Fibroblast of lung (primary cell): ENCODE measurements around the gene LRTM1. TPM values are rescaled to one million over a fixed set of nuclear protein-coding genes. Genes with fewer than 3 reads are reported as not detected.

Experiments
- DNase-seq, 2 donors: peaks; one replicate each; pipeline versions ENCODE4 v3.0.0 to v3.0.0-alpha.2; 2010; ENCODE audit warnings: low read depth in 2 of 2
- H2AFZ ChIP-seq: 2 replicates; pipeline ENCODE4 v1.5.1; 2012; ENCODE audit warnings: low read length, control low read depth, inconsistent platforms
- H3K27ac ChIP-seq: 2 replicates; pipeline ENCODE4 v1.5.1; 2011; ENCODE audit warnings: low read length, control low read depth; ENCODE audit not compliant: insufficient read depth
- H3K27me3 ChIP-seq: 2 replicates; pipeline ENCODE4 v1.5.1; 2011; ENCODE audit warnings: mild to moderate bottlenecking, low read length; ENCODE audit not compliant: control insufficient read depth, insufficient read depth
- H3K36me3 ChIP-seq: 2 replicates; pipeline ENCODE4 v1.5.1; 2011; ENCODE audit warnings: low read length; ENCODE audit not compliant: control insufficient read depth, insufficient read depth
- H3K4me1 ChIP-seq: 2 replicates; pipeline ENCODE4 v1.5.1; 2011; ENCODE audit warnings: low read length; ENCODE audit not compliant: control insufficient read depth, insufficient read depth; ENCODE audit errors: extremely low read depth
- H3K4me2 ChIP-seq: 2 replicates; pipeline ENCODE4 v1.5.1; 2011; ENCODE audit warnings: low read length, control low read depth; ENCODE audit not compliant: insufficient read depth; ENCODE audit errors: extremely low read depth
- H3K4me3 ChIP-seq, 4 experiments: fragments of 200-600 bp in 1 of 4; sonication (generic) in 1 of 4; replicated peaks in 1 of 4; 2 replicates each; pipeline ENCODE4 v1.5.1; 2011 to 2016; ENCODE audit warnings: low read length in 4 of 4, low read depth in 3 of 4, mild to moderate bottlenecking in 3 of 4, control low read depth in 2 of 4, inconsistent platforms in 1 of 4, mixed read lengths in 1 of 4; ENCODE audit not compliant: insufficient read depth in 1 of 4; ENCODE audit errors: control extremely low read depth in 1 of 4
- H3K79me2 ChIP-seq: 2 replicates; pipeline ENCODE4 v1.5.1; 2012; ENCODE audit warnings: mild to moderate bottlenecking, low read length, inconsistent platforms; ENCODE audit not compliant: control insufficient read depth, insufficient read depth
- H3K9ac ChIP-seq: 2 replicates; pipeline ENCODE4 v1.5.1; 2011; ENCODE audit warnings: mild to moderate bottlenecking, low read length, control low read depth; ENCODE audit not compliant: insufficient read depth
- H3K9me3 ChIP-seq: 2 replicates; pipeline ENCODE4 v1.5.1; 2012; ENCODE audit warnings: low read depth, low read length; ENCODE audit not compliant: control insufficient read depth, insufficient read depth
- H4K20me1 ChIP-seq: 2 replicates; pipeline ENCODE4 v1.5.1; 2011; ENCODE audit warnings: low read length; ENCODE audit not compliant: control insufficient read depth, insufficient read depth; ENCODE audit errors: extremely low read depth
- EZH2 ChIP-seq: IDR thresholded peaks from 2 replicates; pipeline ENCODE4 v1.5.1; 2012; ENCODE audit warnings: low read length, control low read depth, mild to moderate bottlenecking; ENCODE audit errors: missing control alignments
- polyA plus RNA-seq, 2 donors: library from polyadenylated mRNA; depleted of rRNA in 1 of 2; stranded (reverse) in 1 of 2; unstranded in 1 of 2; fragments of >200 nt; gene quantifications; 2 replicates each; pipeline ENCODE4 v1.2.1, GENCODE V29; 2011 to 2012; ENCODE audit warnings: missing spikeins in 1 of 2
- total RNA-seq: library from RNA; depleted of rRNA; stranded (reverse); fragments of >200 nt; gene quantifications from 2 replicates; pipeline ENCODE4 v1.2.1, GENCODE V29; 2014
- TF ChIP-seq, protein P1 (sequence below), 2 donors: IDR thresholded peaks in 1 of 2; conservative IDR thresholded peaks in 1 of 2; 1 replicate in 1 of 2; 2 replicates in 1 of 2; pipeline ENCODE4 v1.5.1; 2011 to 2012; ENCODE audit warnings: low read length in 2 of 2, control low read depth in 1 of 2, inconsistent platforms in 1 of 2, low read depth in 1 of 2, mild to moderate bottlenecking in 1 of 2

The LRTM1 gene
- total and polyA plus RNA-seq, 2 donors (not counting 1 experiment from before 2014, with no cell fraction given) = 0.43 TPM; not detected in 1

DNA sequence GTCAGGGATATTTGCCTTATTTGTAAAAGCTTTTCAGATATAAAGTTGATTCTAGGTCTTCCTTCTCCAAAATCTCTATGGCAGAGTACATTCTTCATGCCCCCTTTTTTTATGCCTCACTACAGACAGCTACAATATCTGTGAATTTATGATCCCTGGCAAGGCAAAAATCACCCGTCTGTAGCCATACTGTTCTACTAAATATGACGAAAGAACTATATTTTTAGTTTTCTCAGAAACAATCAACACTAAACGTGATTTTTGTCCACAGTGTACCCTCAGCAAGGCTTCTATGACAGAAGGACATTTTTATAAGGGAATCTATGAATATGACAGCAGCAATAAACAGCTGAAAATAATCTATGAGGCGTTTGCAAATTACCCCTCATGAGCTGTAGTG is 12.7 kb downstream of the LRTM1 start:
- no peaks in the 10 kb centered on the region for H4K20me1 ChIP-seq
- peaks cover 3% of the 10 kb centered on the region for H3K4me1 ChIP-seq
- no peak overlapping the region for H3K4me3 ChIP-seq
- H3K27me3 ChIP-seq = no peaks in the 10 kb centered on the region
- no peaks in the 10 kb centered on the region for H3K9me3 ChIP-seq
- H3K79me2 ChIP-seq = no peaks in the 10 kb centered on the region
- DNase-seq = no peak
- no peak overlapping the region for H3K4me2 ChIP-seq
- H3K27ac ChIP-seq = no peak overlapping the region
- H2AFZ ChIP-seq = no peak overlapping the region
- no peak for TF ChIP-seq EZH2
- TF ChIP-seq, protein P1, sequence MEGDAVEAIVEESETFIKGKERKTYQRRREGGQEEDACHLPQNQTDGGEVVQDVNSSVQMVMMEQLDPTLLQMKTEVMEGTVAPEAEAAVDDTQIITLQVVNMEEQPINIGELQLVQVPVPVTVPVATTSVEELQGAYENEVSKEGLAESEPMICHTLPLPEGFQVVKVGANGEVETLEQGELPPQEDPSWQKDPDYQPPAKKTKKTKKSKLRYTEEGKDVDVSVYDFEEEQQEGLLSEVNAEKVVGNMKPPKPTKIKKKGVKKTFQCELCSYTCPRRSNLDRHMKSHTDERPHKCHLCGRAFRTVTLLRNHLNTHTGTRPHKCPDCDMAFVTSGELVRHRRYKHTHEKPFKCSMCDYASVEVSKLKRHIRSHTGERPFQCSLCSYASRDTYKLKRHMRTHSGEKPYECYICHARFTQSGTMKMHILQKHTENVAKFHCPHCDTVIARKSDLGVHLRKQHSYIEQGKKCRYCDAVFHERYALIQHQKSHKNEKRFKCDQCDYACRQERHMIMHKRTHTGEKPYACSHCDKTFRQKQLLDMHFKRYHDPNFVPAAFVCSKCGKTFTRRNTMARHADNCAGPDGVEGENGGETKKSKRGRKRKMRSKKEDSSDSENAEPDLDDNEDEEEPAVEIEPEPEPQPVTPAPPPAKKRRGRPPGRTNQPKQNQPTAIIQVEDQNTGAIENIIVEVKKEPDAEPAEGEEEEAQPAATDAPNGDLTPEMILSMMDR (conservative IDR thresholded peaks at IDR 0.05 in 1 of 2, IDR thresholded peaks at IDR 0.05 in 1 of 2; ENCODE audit: low read depth in 1 of 2, low read length in 2 of 2) = no peak
- no peak overlapping the region for H3K9ac ChIP-seq
- no peaks in the 10 kb centered on the region for H3K36me3 ChIP-seq

DNA sequence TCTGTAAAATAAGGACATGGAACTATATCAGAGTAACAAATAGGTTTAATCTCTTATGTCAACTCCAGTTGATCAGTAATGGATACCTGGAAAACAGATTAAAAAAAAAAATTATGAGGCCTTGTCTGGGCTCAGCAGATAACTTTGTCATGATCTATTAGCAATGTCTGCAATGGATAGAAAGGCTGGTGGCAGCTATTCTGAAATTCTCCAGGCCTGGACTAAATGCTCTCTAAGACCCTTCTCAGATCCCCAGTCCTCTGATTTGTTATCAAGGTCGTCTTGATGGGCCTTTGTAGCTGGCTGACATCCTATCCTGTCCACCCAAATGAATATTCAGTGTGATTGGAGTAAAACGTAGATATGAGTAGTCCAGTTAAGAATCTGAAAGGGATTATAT is 13.7 kb downstream of the LRTM1 start:
- Histone ChIP-seq H3K9me3 (no peaks in the 10 kb centered on the region), H4K20me1 (no peaks in the 10 kb centered on the region), H3K9ac (no peak overlapping the region), H2AFZ (no peak overlapping the region), H3K79me2 (no peaks in the 10 kb centered on the region), H3K27me3 (no peaks in the 10 kb centered on the region), H3K4me3 (no peak overlapping the region), H3K27ac (no peak overlapping the region), H3K4me2 (no peak overlapping the region), H3K4me1 (peaks cover 3% of the 10 kb centered on the region), H3K36me3 (no peaks in the 10 kb centered on the region)
- no peak for DNase-seq
- TF ChIP-seq, protein P1 (conservative IDR thresholded peaks at IDR 0.05 in 1 of 2, IDR thresholded peaks at IDR 0.05 in 1 of 2; ENCODE audit: low read depth in 1 of 2, low read length in 2 of 2) = no peak
- TF ChIP-seq EZH2 = no peak

DNA sequence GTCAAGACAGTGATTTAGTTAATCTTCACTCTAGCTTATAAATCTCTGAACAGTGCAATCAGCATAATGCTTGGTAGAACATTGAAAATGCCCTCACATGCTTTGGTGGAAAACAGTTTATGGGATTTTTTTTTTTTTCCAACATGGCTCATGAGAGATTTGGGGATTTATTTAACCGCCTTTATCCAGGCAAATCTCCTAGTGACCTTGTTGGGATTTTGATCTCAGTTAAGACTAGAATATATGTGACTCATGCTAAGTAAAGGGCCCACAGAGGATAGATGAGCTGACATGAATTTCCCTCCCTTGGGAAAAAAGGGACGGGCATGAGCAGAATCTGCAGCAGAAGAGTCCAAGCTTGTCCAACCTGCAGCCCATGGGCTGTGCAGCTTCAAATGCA is 18.7 kb downstream of the LRTM1 start:
- no peak overlapping the region for H2AFZ ChIP-seq
- peaks cover 6% of the 10 kb centered on the region for H3K4me1 ChIP-seq
- no peak overlapping the region for H3K4me2 ChIP-seq
- no peak for DNase-seq
- no peaks in the 10 kb centered on the region for H3K36me3 ChIP-seq
- no peak overlapping the region for H3K4me3 ChIP-seq
- H3K9ac ChIP-seq = no peak overlapping the region
- H3K9me3 ChIP-seq = no peaks in the 10 kb centered on the region
- H3K79me2 ChIP-seq = no peaks in the 10 kb centered on the region
- TF ChIP-seq EZH2 = no peak
- TF ChIP-seq, protein P1 (conservative IDR thresholded peaks at IDR 0.05 in 1 of 2, IDR thresholded peaks at IDR 0.05 in 1 of 2; ENCODE audit: low read depth in 1 of 2, low read length in 2 of 2) = no peak
- no peaks in the 10 kb centered on the region for H3K27me3 ChIP-seq
- H4K20me1 ChIP-seq = no peaks in the 10 kb centered on the region
- H3K27ac ChIP-seq = no peak overlapping the region
